ENCODE measurements around the gene GRWD1. TPM values are rescaled to one million over a fixed set of nuclear protein-coding genes. Genes with fewer than 3 reads are reported as not detected.

Gene GRWD1
- total RNA-seq, 1 donor from 2014 or later, result 25.8 TPM

GRCh38 chr19:48489608-48490216 is 43.9 kb downstream of the GRWD1 start:
- Histone ChIP-seq H3K4me1 (peaks cover 37% of the 10 kb centered on the region), H3K27ac (no peak overlapping the region), H3K9me3 (no peaks in the 10 kb centered on the region), H3K4me3 (no peak overlapping the region), H3K27me3 (ENCODE audit: low read depth) (peaks cover 5% of the 10 kb centered on the region), H3K36me3 (no peaks in the 10 kb centered on the region)
- TF ChIP-seq CTCF (IDR thresholded peaks at IDR 0.05), result peak; percentile 94
- intact Hi-C loops (cut with DNase I), result no loop called here
- ATAC-seq (peak; percentile 39 to 41), DNase-seq (peak; percentile 85)

DNA sequence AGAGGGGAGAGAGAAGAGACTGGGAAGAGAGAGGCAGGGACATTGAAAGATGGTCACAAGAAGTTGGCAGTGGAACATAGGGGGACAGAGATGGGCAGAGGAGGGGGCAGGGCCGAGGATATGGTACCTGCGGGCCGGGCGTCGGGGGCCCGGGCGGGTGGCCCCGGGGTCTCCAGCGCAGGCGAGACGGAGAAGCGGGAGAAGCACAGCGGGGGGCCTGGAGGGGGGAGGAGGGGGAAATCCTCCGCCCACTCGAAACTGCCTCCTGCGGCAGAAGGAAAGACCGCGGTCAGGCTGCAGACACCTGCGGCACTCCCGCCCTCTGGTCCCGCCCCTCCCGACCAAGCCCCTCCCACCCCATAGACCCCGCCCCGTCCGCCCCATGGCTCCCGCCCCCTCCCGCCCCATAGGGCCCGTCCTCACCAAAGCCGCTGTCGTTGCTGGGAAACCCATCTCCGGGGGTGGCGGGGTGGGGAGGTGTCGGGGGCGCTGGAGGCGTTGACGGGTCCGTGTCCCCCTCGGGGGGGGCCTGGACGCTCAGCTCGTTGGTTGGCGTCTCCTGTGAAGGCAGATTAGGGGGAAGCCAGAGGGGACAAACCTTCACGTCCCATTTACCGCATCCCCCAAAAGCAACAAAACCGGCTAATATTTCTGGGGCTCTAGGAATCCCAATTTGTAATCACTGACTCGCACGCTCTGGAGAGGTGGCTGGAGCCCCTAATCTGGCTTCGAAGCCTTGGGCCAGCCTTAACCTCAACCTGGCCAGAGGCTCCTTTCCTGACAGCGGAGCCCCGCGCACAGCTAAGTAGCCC is 45.4 kb downstream of the GRWD1 start:
- no peaks in the 10 kb centered on the region for H3K36me3 ChIP-seq
- H3K4me3 ChIP-seq, result no peak overlapping the region
- H3K9me3 ChIP-seq, result no peaks in the 10 kb centered on the region
- peaks cover 50% of the 10 kb centered on the region for H3K4me1 ChIP-seq
- ATAC-seq (no peak), DNase-seq (no peak)
- H3K27ac ChIP-seq, result no peak overlapping the region
- intact Hi-C loops (cut with DNase I), result no loop called here
- no peak for TF ChIP-seq CTCF (IDR thresholded peaks at IDR 0.05)
- peaks cover 5% of the 10 kb centered on the region for H3K27me3 ChIP-seq (ENCODE audit: low read depth)

DNA sequence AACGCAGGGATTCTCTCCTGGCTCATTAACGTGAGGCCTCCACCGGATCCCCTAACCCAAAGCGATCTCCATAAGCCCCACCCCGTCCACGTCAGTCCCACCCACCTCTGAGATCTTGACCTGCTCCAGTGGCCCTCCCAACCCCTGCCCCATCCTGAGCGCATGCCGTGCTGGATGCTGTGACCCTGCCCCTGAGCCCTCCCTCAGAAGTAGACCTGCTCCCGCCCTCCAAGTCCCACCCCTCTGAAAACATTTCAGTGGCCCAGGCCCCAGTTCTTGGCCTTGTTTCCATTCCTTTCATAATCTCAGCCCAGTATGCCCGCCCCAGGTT is 46.0 kb downstream of the GRWD1 start:
- intact Hi-C loops (cut with DNase I), result no loop called here
- peaks cover 5% of the 10 kb centered on the region for H3K27me3 ChIP-seq (ENCODE audit: low read depth)
- H3K27ac ChIP-seq, result no peak overlapping the region
- H3K4me1 ChIP-seq, result peaks cover 50% of the 10 kb centered on the region
- DNase-seq (no peak), ATAC-seq (no peak)
- no peak for TF ChIP-seq CTCF (IDR thresholded peaks at IDR 0.05)
- no peaks in the 10 kb centered on the region for H3K9me3 ChIP-seq
- H3K36me3 ChIP-seq, result no peaks in the 10 kb centered on the region
- no peak overlapping the region for H3K4me3 ChIP-seq

- peak overlapping the region; percentile 68 for H3K27ac ChIP-seq
Measured at GRCh38 chr19:48492925-48493717, 47.3 kb downstream of the GRWD1 start.

More at GRCh38 chr19:48492925-48493717, 47.3 kb downstream of the GRWD1 start:
- peak overlapping the region; percentile 56 for H3K4me3 ChIP-seq
- DNase-seq, result peak; percentile 97
- H3K9me3 ChIP-seq, result no peaks in the 10 kb centered on the region
- peaks cover 50% of the 10 kb centered on the region for H3K4me1 ChIP-seq
- peak; percentile 90 to 93 for ATAC-seq
- H3K36me3 ChIP-seq, result no peaks in the 10 kb centered on the region
- peaks cover 15% of the 10 kb centered on the region for H3K27me3 ChIP-seq (ENCODE audit: low read depth)
- intact Hi-C loops (cut with DNase I), result no loop called here
- no peak for TF ChIP-seq CTCF (IDR thresholded peaks at IDR 0.05)

Measured in lower lobe of right lung (tissue), 2 donors.